HG02885 (cell line): ENCODE results near the gene MPC1.
A peak's percentile ranks its signal among the peaks of the same experiment; 100 is the strongest.
"Not testable (repeated sequence)": the region's sequence is repeated elsewhere in the genome, so short reads cannot be mapped to it uniquely, and the experiment has no call there.

Experiments used
- ATAC-seq: cut with Tn5 transposase; IDR thresholded peaks from one replicate; pipeline ENCODE4 v1.9.1; 2021; ENCODE audit warnings: mild to moderate bottlenecking; ENCODE audit not compliant: unreplicated experiment, poor library complexity

Gene MPC1

GRCh38 chr6:166408936-166409755 is 26.4 kb upstream of the MPC1 start:
- ATAC-seq = no peak

GRCh38 chr6:166406197-166406596 is 23.5 kb upstream of the MPC1 start:
- no peak for ATAC-seq

- ATAC-seq = no peak
Measured at GRCh38 chr6:166405386-166405785, 22.6 kb upstream of the MPC1 start.

- ATAC-seq = no peak
Measured at GRCh38 chr6:166402582-166403277, 20.0 kb upstream of the MPC1 start.

GRCh38 chr6:166400649-166401250 is 18.0 kb upstream of the MPC1 start:
- ATAC-seq = peak; percentile 90

GRCh38 chr6:166400181-166400580 is 17.4 kb upstream of the MPC1 start:
- ATAC-seq = no peak

GRCh38 chr6:166398348-166398747 is 15.6 kb upstream of the MPC1 start:
- no peak for ATAC-seq

GRCh38 chr6:166397849-166398248 is 15.1 kb upstream of the MPC1 start:
- ATAC-seq = no peak

- ATAC-seq = no peak
Measured at GRCh38 chr6:166395778-166396177, 13.0 kb upstream of the MPC1 start.

GRCh38 chr6:166395351-166395750 is 12.6 kb upstream of the MPC1 start:
- ATAC-seq = no peak

GRCh38 chr6:166394036-166394892 is 11.5 kb upstream of the MPC1 start:
- no peak for ATAC-seq

- ATAC-seq = no peak
Measured at GRCh38 chr6:166393535-166393823, 10.7 kb upstream of the MPC1 start.

GRCh38 chr6:166392755-166393534 is 10.2 kb upstream of the MPC1 start:
- ATAC-seq = not testable (repeated sequence)

GRCh38 chr6:166389119-166389518 is 6.4 kb upstream of the MPC1 start:
- ATAC-seq = no peak

GRCh38 chr6:166388290-166389004 is 5.7 kb upstream of the MPC1 start:
- ATAC-seq = no peak

GRCh38 chr6:166387642-166388289 is 5.0 kb upstream of the MPC1 start:
- no peak for ATAC-seq

- ATAC-seq = not testable (repeated sequence)
Measured at GRCh38 chr6:166387098-166387497, 4.4 kb upstream of the MPC1 start.

GRCh38 chr6:166386111-166386510 is 3.4 kb upstream of the MPC1 start:
- ATAC-seq = no peak
